GM10847 (cell line): ENCODE measurements around the gene RSRC1.

Experiments
- POLR2A ChIP-seq: IDR thresholded peaks from 2 replicates; pipeline ENCODE4 v1.6.1; 2011; ENCODE audit not compliant: insufficient read length; ENCODE audit errors: extremely low read depth

RSRC1 gene

GRCh38 chr3:158570999-158571702 is 461.3 kb downstream of the RSRC1 start, which contains the start of gene MLF1:
Gene MLF1, plus strand, starts transcription at chr3:158571194. Its CDS starts 107 bp downstream, at chr3:158571301.
- TF ChIP-seq POLR2A = no peak

DNA sequence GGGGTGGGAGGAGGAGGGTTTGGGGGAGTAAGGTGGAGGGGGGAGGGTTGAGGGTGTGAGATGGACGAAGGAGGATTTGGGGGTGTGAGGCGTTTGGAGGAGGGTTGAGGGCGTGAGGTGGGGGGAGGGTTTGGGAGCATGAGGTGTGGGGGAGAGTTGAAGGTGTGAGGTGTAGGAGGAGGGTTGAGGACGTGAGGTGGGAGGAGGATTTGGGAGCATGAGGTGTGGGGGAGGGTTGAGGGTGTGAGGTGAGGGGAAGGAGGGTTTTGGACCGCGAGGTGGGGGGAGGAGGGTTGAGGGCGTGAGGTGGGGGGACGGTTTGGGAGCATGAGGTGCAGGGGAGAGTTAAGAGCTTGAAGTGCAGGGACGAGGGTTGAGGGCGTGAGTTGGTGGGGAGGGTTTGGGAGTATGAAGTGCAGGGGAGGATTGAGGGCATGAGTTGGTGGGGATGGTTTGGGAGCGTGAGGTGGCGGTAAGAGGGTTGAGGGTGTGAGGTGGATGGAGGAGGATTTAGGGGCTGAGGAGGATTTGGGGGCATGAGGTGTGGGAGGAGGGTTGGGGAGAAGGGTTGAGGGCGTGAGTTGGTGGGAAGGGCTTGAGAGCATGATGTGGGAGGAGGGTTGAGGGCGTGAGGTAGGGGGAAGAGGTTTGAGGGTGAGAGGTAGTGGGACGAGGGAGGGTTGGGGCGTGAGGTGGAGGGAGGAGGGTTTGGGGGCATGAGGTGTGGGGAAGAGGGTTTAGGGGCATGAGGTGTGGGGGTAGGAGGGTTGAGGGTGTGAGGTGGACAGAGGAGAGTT is 462.3 kb downstream of the RSRC1 start:
- TF ChIP-seq POLR2A = no peak

DNA sequence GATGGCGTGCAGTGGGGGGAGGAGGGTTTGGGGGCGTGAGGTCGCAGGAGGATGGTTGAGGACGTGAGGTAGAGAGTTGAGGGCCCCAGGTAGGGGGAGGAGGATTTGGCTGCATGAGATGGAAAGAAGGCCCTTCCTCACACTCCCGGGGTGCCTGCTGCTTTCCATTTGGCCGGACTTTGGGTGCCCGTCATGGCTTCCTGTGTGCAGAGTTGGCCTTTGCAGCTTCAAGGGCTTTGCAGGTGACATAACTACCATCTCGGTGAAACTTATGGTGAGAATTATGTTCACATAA is 462.8 kb downstream of the RSRC1 start:
- TF ChIP-seq POLR2A = no peak

DNA sequence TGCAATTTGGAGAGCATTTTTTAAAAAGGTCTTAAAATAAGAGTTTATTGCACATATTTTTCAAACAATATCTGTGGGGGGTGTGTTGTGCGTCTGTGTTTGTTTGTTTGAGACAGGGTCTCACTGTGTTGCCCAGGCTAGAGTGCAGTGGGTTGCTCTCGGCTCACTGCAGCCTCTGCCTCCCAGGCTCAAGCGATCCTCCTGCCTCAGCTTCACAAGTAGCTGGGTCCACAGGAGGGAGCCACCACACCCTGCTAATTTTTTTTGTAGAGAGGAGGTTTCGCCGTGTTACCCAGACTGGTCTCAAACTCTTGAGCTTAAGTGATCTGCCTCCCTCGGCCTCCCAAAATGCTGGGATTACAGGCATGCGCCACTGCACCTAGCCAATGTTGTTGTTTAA is 463.8 kb downstream of the RSRC1 start:
- TF ChIP-seq POLR2A = no peak

GRCh38 chr3:158574646-158575045 is 464.8 kb downstream of the RSRC1 start:
- TF ChIP-seq POLR2A = no peak

GRCh38 chr3:158590223-158590622 is 480.3 kb downstream of the RSRC1 start:
- TF ChIP-seq POLR2A = no peak
